Activated T-cell treated with anti-CD3 and anti-CD28 coated beads, Interleukin-2, amount 50 U/mL, for 1 hour (primary cell): ENCODE results near the gene TRIM62.
"Not testable (repeated sequence)": the region's sequence is repeated elsewhere in the genome, so short reads cannot be mapped to it uniquely, and the experiment has no call there.

Experiments used
- DNase-seq: peaks from one replicate; pipeline ENCODE4 v3.0.0-alpha.2; 2020

Gene TRIM62

DNA sequence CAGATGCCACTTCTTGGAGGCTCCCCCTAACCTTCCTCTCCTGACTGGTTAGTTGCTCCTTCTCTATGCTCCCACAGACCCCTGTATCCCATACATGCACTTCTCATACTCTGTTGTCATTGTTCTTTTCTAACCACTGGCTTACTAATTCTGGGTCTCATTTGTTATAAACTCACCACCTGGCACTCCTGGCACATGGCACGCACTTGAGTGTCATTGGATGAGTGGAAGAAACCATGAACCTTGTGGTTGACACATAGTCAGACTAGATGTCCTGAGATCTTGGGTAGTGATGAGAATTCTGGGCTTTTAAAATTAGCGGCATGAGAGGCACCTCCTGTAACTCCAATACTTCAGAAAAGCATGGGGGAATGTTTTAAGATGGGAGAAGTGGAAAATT lies 49.3 kb downstream of the TRIM62 start:
- DNase-seq: no peak

DNA sequence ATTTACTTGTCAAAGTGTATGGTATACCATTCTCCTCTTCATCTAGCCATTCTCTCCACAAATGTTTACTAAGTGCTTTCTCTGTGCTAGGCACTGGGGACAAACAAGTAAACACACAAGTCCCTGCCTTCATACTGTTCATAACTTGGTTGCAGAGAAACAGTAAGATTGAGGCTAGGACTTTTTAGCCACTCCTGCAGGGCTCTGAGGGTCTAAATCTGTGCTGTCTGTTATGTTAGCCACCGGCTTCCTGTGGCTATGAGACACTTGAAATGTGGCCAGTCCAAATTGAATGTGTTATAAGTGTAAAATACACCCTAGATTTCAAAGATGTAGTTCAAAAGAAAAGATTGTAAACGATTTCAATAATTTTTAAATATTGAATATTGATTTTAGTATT lies 50.7 kb downstream of the TRIM62 start:
- no peak for DNase-seq

DNA sequence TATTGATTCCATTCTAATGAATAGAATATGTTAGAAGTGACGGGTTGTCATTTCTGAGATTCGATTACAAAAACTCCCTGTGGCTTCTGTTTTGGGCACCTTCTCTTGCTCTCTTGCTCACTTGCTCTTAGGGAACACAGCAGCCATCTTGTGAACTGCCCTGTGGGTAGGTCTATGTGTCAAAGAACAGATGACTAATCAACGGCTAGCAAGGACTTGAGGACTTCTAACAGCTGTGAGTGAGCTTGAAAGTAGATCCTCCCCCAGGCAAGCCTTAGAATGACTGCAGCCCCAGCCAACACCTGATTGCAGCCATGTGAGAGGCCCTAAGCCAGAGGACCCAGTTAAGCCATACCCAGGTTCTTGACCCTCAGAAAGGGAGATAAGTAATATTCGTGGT lies 51.5 kb downstream of the TRIM62 start:
- no peak for DNase-seq

DNA sequence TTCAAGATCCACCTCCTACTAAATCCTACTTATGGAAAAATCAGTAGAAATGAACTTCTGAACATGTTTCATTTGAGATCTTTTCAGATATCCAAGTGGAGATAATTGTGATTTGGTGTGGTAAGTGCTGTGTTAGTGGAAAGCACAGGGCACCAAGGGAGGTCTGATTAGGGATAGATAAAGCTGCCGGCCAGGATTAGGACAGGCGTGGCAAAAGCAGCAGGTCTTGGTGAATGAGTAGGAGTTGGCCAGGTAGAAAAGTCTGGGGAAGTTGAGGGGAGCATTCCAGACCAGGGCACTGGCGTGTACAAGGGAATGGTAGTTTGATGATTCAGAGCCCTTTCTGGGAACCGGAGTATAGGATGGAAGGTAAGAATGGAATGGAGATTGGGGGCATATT lies 53.1 kb downstream of the TRIM62 start:
- no peak for DNase-seq

DNA sequence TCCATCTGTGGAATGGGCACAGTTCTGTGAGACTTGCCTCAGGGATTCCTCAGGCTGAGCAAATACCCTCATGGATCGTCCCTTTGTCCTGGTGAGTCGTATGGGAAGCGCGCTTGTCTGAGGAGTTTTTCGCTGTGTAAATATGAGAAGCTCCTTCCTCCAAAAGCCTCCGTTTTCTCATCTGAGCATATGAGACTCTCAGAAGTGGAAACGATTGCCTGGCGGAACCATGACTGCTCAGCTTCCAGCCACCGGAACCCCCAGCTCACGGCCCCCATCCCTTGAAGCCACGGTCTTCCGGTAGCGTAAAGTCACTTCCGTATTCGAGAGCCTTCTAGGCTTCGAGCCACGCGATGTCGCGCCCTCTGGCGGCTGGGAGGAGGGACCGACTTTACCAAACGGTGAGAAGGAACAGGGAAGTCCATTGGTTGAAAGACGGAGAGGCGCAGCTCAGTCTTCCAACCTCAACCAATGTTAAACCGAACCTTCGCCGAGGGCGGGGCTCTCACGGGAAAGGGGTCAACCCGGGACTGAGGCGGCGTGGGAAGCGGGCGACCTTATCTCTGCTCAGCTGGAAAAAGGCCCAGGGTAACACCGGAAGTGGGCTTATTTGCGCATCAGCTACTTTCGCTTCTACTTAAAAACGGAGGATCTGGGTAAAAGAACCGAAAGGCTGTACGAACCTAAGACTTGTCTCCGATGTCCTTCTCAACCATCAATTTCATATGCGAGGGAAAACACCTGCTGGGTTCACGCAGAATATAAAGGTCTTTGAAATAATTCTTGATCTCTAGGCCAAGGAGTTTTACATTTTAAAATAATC lies 54.6 kb downstream of the TRIM62 start:
- peak; percentile 96 for DNase-seq

DNA sequence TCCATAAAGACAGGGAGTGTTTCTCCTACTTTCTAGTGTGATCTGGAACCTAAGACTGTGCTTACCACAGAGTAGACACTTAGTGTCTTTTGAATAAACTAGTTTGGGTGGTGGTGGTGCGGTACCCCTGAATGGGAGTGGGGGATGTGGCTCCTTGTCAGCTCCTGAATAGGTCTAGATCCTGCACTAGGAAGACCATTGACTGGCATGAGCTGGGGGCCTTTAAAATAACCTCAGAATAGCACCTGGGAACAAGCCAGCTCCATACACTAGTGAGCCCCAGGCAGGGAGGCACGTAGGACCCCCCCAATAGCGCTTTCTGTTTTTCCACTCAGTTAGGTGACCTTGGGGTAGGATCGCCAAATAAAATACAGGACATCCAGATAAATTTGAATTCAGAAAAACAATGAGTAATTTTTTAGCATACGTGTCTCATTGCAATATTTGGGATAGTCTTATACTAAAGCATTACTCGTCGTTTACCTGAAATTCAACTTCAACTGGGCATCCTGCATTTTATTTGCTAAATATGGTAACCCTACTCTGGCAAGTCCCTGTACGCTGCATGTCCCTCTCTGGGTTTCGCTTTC lies 55.3 kb downstream of the TRIM62 start:
- DNase-seq: no peak

DNA sequence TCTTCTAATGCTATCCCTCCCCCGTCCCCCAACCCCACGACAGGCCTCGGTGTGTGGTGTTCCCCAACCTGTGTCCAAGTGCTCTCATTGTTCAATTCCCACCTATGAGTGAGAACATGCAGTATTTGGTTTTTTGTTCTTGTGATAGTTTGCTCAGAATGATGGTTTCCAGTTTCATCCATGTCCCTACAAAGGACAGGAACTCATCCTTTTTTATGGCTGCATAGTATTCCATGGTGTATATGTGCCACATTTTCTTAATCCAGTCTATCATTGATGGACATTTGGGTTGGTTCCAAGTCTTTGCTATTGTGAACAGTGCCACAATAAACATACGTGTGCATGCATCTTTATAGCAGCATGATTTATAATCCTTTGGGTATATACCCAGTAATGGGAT lies 57.2 kb downstream of the TRIM62 start:
- not testable (repeated sequence) for DNase-seq

DNA sequence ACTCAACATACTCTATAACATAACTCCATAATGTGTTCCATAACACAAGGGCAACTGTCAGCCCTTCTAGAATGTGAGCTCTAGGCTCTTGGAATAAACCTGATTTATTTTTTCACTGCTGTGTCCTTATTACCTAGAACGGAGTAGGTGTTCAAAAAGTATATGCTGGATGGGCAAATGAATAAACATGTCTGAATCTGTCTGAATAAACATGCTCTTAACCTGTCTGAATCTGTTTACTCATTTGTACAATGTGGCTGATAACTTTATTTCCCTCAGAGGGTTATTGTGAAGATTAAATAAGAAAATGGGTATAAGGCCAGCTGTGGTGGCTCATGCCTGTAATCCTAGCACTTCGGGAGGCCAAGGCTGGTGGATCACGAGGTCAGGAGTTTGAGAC lies 58.6 kb downstream of the TRIM62 start:
- DNase-seq: no peak

DNA sequence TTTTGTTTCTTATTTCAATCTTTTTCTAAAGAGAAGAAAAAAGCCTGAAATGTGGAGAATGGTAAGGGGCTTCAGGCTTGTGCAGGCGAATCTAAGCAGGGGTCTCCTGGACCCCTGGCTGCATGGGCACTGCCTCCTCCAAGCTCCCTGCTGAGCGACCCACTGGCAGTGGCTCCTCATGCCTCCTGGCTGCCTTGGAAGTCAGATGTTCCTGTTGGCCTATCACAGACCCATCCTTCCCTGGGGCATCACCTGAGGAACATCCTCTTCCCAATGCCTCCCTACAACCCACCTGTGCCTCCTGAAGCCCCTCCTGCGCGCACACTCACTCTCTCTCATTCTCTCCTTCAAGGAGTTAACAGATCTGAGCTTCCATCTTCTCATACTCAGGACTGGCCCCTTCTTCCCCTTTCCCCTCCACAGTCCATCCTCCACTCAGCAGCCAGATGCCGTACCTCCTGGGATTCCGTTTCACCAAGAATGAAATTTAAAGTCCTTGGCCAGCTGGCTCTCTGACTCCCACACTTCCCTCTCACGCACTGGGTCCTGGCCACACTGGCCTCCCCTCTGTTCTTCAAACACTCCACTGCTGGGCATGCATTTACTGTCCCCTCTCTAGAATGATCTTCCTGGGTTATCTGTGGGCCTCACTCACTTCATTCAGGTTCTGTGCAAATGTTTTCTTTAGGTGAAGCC lies 59.2 kb downstream of the TRIM62 start:
- no peak for DNase-seq

DNA sequence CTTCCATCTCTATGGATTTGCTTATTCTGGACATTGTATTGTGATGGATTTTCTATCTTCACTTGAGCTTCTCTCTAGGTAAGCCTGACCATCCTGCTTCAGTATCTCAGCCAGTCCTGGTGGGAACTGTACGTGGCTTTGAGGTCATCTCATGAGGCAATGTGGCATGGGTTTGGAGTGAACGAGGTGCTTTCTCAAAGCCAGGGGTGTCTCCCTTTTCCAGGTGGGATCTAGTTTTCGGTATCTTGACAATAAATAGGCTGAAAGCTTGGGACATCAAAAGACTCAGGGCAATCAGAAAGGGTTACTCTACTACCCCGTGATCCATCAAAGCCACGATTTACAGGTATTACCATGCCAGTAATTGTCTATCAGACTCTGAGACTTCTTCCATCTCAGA lies 60.1 kb downstream of the TRIM62 start:
- no peak for DNase-seq

DNA sequence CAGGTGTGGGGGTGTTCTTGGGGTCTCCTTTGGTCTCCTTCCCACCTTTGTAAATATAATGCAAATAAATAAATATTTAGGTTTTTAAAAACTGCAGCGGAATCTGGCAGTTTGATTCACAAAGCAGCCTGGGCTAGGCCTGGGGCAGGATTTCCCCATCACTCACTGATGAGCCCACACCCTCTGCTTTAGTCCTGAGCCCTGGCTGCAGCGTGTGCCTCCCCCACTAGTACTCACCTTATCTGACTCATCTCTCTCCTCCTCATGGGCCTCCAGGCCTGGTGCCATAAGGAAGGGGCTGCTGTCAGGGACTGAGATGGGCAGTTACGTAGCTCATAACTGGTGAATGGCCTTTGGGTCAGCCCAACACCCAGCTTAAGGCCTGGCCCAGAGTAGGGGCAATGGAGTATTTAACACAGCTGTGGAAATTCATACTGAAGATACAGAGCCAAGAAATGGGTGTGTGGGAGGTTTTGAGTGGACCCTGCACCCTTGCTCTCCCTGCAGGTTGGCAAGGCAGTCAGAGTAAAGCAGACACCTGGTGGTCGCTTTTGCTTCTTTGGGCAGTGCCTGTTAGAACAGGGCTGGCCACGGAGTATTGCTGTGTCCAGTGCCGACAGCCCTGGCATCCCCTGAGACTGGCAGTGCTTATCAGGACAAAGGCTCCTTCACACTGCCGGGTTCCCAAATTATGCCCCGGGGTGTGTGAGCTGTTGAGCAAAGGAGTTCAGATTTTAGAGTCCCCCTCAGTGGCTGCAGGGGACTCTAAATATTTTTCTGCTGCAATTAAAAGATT lies 61.2 kb downstream of the TRIM62 start:
- DNase-seq: no peak

DNA sequence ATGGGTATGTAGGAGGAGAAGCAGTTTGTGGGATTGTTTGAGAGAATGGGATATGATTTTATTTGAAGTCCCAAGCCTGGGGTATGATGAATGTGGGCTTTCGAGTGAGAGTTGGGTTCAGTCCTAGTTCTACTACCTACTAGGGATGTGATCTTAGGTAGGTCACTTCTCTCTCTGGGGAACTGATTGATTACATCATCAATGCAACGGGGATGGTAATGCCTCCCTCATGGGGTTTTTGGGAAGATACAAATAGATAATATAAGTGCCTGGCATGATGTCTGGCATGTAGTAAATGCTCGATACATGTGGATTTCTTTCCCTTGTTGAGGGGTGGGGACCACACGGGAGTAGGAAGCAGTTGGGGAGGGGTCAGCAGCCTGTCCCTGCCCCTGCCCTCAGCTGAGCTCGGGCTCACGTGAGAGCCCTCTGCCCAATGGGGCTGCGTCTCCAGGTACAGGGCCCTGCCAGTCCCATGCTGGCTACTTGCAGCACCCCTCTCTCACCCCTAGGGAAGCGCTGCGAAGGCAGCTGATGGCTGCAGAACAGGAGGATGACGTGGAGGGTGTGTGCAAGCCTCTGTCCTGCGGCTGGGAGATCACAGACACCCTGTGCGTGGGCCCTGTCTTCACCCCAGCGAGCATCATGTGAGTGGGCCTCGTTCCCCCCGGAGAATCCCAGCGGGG lies 62.2 kb downstream of the TRIM62 start:
- DNase-seq: no peak

DNA sequence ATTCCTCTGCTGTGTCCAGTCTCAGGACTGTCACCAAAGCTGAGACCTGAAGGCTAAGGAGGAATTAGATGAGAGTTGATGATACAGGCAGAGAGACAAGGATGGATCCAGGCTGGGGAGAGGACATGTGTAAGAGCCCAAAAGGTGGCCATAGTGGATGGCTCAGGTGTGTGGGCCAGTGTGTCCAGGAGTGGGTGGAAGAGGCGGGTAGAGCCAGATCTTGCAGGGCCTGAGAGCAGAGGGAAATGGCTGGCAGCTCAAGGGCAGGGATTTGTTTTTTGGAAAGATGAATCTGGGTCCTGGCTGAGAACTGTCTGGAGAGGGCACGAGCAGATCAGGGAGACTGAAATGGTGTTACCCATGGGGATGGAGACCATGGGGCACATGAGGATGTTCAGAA lies 62.8 kb downstream of the TRIM62 start:
- no peak for DNase-seq

DNA sequence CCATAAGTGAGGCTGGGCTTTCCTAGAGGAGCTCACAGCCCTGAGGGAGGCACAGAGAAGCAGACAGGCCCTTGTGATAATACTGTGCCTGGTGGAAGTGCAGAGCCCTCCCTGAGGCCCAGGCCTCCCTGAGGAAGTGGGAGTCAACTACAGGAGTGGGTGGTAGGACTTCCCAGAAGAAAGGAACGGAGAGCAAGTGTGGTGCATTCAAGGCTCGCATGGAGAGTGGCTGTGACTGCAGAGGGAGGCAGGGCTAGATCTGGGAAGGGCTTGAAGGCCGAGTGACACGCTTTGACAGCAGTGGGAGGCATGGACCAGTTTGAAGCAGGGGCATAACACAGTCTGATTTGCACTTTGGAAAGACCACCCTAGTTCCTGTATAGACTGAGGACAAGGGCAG lies 63.6 kb downstream of the TRIM62 start:
- DNase-seq: no peak

DNA sequence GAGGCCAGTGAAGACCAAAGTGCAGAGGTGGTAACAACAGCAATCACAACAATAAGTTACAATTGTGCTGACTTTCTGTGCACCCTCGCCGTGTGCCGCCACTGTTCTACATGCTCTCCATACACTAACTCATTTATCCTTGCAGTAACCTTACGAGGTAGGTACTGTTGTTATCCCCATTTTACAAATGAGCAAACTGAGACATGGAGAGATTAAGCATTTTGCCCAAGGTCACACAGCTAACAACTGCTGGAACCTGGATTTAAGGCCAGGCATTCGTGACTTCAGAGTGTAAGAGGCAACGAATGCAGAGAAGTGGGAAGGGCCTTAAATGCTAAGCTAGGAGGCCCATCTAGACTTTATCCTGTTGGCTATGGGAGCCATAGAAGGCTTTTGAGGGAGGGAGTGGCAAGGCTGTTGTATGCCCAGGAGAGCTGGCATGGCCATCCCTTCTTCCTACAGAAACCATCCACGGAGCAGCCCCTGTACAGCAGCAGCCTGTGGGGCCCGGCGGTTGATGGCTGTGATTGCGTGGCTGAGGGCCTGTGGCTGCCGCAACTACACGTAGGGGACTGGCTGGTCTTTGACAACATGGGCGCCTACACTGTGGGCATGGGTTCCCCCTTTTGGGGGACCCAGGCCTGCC lies 64.3 kb downstream of the TRIM62 start:
- DNase-seq: no peak

DNA sequence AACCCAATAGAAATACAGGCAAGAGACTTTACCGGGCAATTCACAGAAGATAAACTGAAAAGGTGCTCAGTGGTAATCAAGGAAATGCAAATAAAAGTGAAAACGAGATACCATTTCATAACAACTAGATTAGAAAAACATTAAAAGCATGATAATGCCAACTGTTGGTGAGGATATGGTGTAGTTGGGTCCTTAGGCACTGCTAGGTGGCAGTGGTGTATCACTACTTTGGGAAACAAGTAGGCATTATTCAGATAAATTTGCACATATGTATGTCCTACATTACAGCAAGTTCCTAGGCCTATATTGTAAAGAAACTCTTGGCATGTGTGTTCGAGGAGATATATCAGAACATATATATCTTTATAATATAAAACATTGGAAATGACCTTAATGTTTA lies 69.9 kb downstream of the TRIM62 start:
- no peak for DNase-seq

DNA sequence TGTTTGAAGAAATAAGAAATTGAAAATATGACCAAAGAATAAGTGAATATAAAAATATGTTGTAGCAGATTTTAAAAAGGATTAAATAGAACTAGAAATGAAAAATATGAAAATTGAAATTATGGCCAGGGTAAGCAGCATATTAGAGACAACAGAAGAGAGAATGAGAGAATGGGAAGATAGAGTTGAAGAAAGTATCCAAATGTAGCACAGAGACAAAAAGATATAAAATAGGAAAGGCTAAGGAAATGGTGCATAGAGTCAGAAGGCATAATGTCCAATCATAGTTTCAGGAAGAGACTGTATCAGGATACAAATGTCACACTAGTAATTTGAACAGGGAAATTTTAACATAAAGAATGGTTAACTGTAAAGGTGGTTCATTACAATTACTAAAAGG lies 71.4 kb downstream of the TRIM62 start:
- DNase-seq: no peak

DNA sequence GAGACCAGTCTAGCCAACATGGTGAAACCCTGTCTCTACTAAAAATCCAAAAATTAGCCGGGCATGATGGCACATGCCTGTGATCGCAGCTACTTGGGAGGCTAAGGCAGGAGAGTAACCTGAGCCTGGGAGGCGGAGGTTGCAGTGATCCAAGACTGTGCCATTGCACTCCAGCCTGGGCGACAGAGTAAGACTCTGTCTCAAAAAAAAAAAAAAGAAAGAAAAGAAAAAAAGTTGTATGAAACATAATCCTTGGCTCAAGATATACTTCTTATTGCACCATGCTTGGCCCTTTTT lies 81.8 kb downstream of the TRIM62 start:
- DNase-seq: not testable (repeated sequence)

DNA sequence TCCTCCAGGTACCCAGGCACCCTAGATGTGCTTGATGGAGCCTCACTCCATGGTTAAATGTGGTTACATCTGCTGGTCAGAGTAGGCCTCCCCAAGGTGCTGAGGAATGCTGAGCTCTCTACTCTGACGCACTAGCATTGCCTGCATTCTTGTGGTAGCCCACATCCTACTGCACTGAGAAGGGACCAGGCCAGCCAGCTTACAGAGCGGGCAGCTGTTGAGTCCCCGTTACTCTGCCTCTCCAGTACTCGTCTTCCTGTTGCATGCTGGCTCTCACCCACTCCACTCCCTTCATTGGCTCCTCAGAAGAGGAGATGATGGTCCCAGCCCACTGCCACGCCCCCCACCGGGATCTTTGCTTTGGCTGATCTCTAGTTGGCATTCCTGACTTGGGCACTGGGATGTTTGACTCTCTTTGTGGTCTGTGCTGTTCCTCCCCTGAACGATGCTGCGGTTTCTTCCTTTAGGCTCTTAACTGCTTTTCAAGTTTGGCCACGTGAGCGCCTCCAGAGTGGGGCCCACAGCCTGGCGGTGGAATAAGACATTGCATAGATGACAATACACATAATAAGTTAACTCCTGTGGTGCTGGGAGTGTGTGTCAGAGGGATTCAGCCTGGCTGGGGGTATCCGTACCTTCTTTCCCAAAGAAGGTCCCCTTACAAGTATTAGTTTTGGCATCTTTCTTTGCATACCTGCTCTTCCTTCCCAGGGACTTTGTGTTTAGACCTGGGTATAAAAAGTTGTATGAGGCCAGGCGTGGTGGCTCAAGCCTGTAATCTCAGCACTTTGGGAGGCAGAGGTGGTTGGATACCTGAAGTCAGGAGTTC lies 82.3 kb downstream of the TRIM62 start:
- peak; percentile 70 for DNase-seq

DNA sequence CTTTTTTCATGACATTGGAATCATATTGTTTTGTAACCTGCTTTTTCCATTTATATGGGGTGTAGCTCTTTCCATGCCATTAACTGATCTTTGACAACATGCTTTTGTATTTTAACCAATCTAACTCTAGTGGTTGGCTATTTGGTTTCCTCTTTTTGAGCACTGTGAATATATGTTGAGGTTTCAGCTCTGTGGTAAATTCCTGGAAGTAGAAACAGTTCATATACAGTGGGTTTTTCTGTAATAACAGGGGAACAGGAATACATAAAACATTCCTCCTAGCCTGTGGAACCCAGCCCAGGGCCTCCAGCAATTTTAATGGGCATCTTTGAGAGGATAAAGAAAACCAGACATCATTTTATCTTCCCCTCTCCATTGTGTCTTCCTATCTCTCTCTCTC lies 83.5 kb downstream of the TRIM62 start:
- DNase-seq: no peak

DNA sequence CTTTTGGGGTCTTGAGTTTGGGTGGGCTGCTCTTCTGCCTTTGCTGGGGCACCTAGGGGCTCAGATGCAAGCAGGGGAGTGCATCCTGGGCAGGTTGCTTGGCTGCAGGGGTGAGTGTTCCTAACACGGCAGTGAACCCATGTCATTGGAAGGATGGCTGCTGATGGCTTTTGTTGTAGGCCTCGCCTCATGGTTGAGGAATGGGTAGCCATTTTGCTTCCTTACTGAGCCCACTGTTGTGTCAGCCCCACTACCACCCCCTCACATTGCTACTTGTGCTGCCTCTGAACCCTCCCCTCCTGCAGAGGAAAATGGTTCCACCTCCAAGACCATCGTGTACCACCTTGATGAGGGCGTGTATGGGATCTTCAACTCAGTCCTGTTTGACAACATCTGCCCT lies 84.1 kb downstream of the TRIM62 start:
- no peak for DNase-seq
